Neural progenitor cell (in vitro differentiated cells): Measurements from ENCODE around the gene NOSTRIN. TPM values are rescaled to one million over a fixed set of nuclear protein-coding genes. Genes with fewer than 3 reads are reported as not detected.

Source experiments
- DNase-seq: peaks from one replicate; pipeline ENCODE4 v3.0.0-alpha.2; 2016; ENCODE audit warnings: low spot score
- H2AFZ ChIP-seq: fragments of 200-600 bp; sonication (generic); replicated peaks from 2 replicates; pipeline ENCODE4 v1.6.1; 2016; ENCODE audit warnings: antibody characterized with exemption
- H3F3A ChIP-seq: fragments of 200-600 bp; sonication (generic); 2 replicates; pipeline ENCODE4 v1.6.1; 2016; ENCODE audit warnings: antibody characterized with exemption, low read depth
- H3K27ac ChIP-seq: fragments of 200-600 bp; sonication (generic); 2 replicates; pipeline ENCODE4 v1.5.1; 2016; ENCODE audit warnings: mild to moderate bottlenecking
- H3K27me3 ChIP-seq: fragments of 200-600 bp; sonication (generic); 2 replicates; pipeline ENCODE4 v1.6.1; 2016; ENCODE audit warnings: mild to moderate bottlenecking, moderate library complexity
- H3K36me3 ChIP-seq: fragments of 200-600 bp; sonication (generic); 2 replicates; pipeline ENCODE4 v1.5.1; 2016
- H3K4me1 ChIP-seq: fragments of 200-600 bp; sonication (generic); 2 replicates; pipeline ENCODE4 v1.6.1; 2016; ENCODE audit warnings: mixed run types
- H3K4me2 ChIP-seq: fragments of 200-600 bp; sonication (generic); 2 replicates; pipeline ENCODE4 v1.6.1; 2016
- H3K4me3 ChIP-seq: fragments of 200-600 bp; sonication (generic); 2 replicates; pipeline ENCODE4 v1.5.1; 2016
- H3K79me2 ChIP-seq: fragments of 200-600 bp; sonication (generic); 2 replicates; pipeline ENCODE4 v1.6.1; 2016; ENCODE audit warnings: low read depth
- H3K9ac ChIP-seq: fragments of 200-600 bp; sonication (generic); 2 replicates; pipeline ENCODE4 v1.6.1; 2016
- H3K9me3 ChIP-seq: fragments of 200-600 bp; sonication (generic); 2 replicates; pipeline ENCODE4 v1.5.1; 2016; ENCODE audit warnings: low read depth
- H4K20me1 ChIP-seq: fragments of 200-600 bp; sonication (generic); 2 replicates; pipeline ENCODE4 v1.6.1; 2016; ENCODE audit warnings: low read depth
- H3K27ac Mint-ChIP-seq: 3 replicates; pipeline ENCODE4 v1.8.0; 2021; ENCODE audit warnings: mixed read lengths
- H3K27me3 Mint-ChIP-seq: 2 replicates; pipeline ENCODE4 v1.8.0; 2022; ENCODE audit warnings: low read depth, mild to moderate bottlenecking, inconsistent platforms, moderate library complexity, mixed read lengths; ENCODE audit not compliant: insufficient read depth
- H3K36me3 Mint-ChIP-seq: 3 replicates; pipeline ENCODE4 v1.8.0; 2021; ENCODE audit warnings: mixed read lengths
- H3K4me1 Mint-ChIP-seq: 3 replicates; pipeline ENCODE4 v1.8.0; 2021; ENCODE audit warnings: mixed read lengths
- H3K4me3 Mint-ChIP-seq: 3 replicates; pipeline ENCODE4 v1.8.0; 2021; ENCODE audit warnings: mild to moderate bottlenecking, moderate library complexity, mixed read lengths
- H3K9me3 Mint-ChIP-seq: 3 replicates; pipeline ENCODE4 v1.8.0; 2020; ENCODE audit warnings: mixed read lengths
- CTCF ChIP-seq: fragments of 200-600 bp; sonication (generic); IDR thresholded peaks from 2 replicates; pipeline ENCODE4 v1.5.1; 2017; ENCODE audit warnings: antibody characterized with exemption, mild to moderate bottlenecking
- EZH2 ChIP-seq: fragments of 200-600 bp; sonication (generic); IDR thresholded peaks from 2 replicates; pipeline ENCODE4 v1.6.1; 2017; ENCODE audit warnings: antibody characterized with exemption, mild to moderate bottlenecking, moderate library complexity
- EZH2phosphoT487 ChIP-seq: fragments of 200-600 bp; sonication (generic); IDR thresholded peaks from 2 replicates; pipeline ENCODE4 v1.6.1; 2017; ENCODE audit warnings: antibody characterized with exemption
- total RNA-seq: library from RNA; depleted of rRNA; stranded (reverse); fragments of >200 nt; gene quantifications from 2 replicates; pipeline ENCODE4 v1.2.3, GENCODE V29; 2015; ENCODE audit warnings: low replicate concordance

The NOSTRIN gene
- total RNA-seq, 1 donor from 2014 or later, result not detected

GRCh38 chr2:168850846-168851245 is 48.4 kb downstream of the NOSTRIN start:
- H3K4me2 ChIP-seq, result no peak overlapping the region
- no peak overlapping the region for H2AFZ ChIP-seq
- H3K27me3 Mint-ChIP-seq, result peaks cover 4% of the 10 kb centered on the region
- no peak overlapping the region for H3K4me3 ChIP-seq
- H3K79me2 ChIP-seq, result no peaks in the 10 kb centered on the region
- H3K4me3 Mint-ChIP-seq, result no peak overlapping the region
- no peak overlapping the region for H3K27ac Mint-ChIP-seq
- peaks cover 8% of the 10 kb centered on the region for H3F3A ChIP-seq
- TF ChIP-seq EZH2phosphoT487 (no peak), CTCF (no peak), EZH2 (no peak)
- no peak overlapping the region for H3K9ac ChIP-seq
- H3K9me3 ChIP-seq, result no peaks in the 10 kb centered on the region
- H3K9me3 Mint-ChIP-seq, result no peaks in the 10 kb centered on the region
- no peak overlapping the region for H3K27ac ChIP-seq
- no peaks in the 10 kb centered on the region for H3K36me3 ChIP-seq
- no peaks in the 10 kb centered on the region for H3K4me1 Mint-ChIP-seq
- no peak for DNase-seq
- no peaks in the 10 kb centered on the region for H3K27me3 ChIP-seq
- no peaks in the 10 kb centered on the region for H4K20me1 ChIP-seq
- peaks cover 7% of the 10 kb centered on the region for H3K4me1 ChIP-seq
- H3K36me3 Mint-ChIP-seq, result peaks cover 24% of the 10 kb centered on the region

GRCh38 chr2:168851674-168852320 is 49.4 kb downstream of the NOSTRIN start:
- no peaks in the 10 kb centered on the region for H3K4me1 Mint-ChIP-seq

GRCh38 chr2:168852481-168852880 is 50.0 kb downstream of the NOSTRIN start:
- no peaks in the 10 kb centered on the region for H3K9me3 ChIP-seq
- peaks cover 7% of the 10 kb centered on the region for H3K4me1 ChIP-seq
- H3F3A ChIP-seq, result peaks cover 8% of the 10 kb centered on the region
- Mint-ChIP-seq H3K27ac (no peak overlapping the region), H3K36me3 (peaks cover 26% of the 10 kb centered on the region), H3K27me3 (peaks cover 4% of the 10 kb centered on the region), H3K9me3 (no peaks in the 10 kb centered on the region), H3K4me1 (no peaks in the 10 kb centered on the region), H3K4me3 (no peak overlapping the region)
- no peaks in the 10 kb centered on the region for H4K20me1 ChIP-seq
- no peak for TF ChIP-seq EZH2
- TF ChIP-seq CTCF, result no peak
- no peak for TF ChIP-seq EZH2phosphoT487
- no peak overlapping the region for H3K9ac ChIP-seq
- no peak overlapping the region for H3K4me3 ChIP-seq
- H3K27me3 ChIP-seq, result no peaks in the 10 kb centered on the region
- DNase-seq, result no peak
- no peak overlapping the region for H2AFZ ChIP-seq
- H3K27ac ChIP-seq, result no peak overlapping the region
- H3K79me2 ChIP-seq, result no peaks in the 10 kb centered on the region
- H3K36me3 ChIP-seq, result no peaks in the 10 kb centered on the region
- no peak overlapping the region for H3K4me2 ChIP-seq

More at GRCh38 chr2:168851674-168852320, 49.4 kb downstream of the NOSTRIN start:
- Histone ChIP-seq H3K4me2 (no peak overlapping the region), H3K4me1 (peaks cover 7% of the 10 kb centered on the region), H4K20me1 (no peaks in the 10 kb centered on the region), H3K4me3 (no peak overlapping the region), H3K79me2 (no peaks in the 10 kb centered on the region), H3K9ac (no peak overlapping the region), H3K36me3 (no peaks in the 10 kb centered on the region), H3K27ac (no peak overlapping the region), H3K27me3 (no peaks in the 10 kb centered on the region), H3F3A (peaks cover 8% of the 10 kb centered on the region), H3K9me3 (no peaks in the 10 kb centered on the region), H2AFZ (no peak overlapping the region)
- Mint-ChIP-seq H3K9me3 (no peaks in the 10 kb centered on the region), H3K36me3 (peaks cover 24% of the 10 kb centered on the region), H3K27ac (no peak overlapping the region), H3K4me3 (no peak overlapping the region), H3K27me3 (peaks cover 4% of the 10 kb centered on the region)
- no peak for DNase-seq
- TF ChIP-seq EZH2phosphoT487 (no peak), CTCF (no peak), EZH2 (no peak)
